ENCODE measurements around the gene BOLA2B.

The BOLA2B gene

GRCh38 chr16:30166202-30166902 is 27.1 kb downstream of the BOLA2B start:
- TF ChIP-seq, protein P1, sequence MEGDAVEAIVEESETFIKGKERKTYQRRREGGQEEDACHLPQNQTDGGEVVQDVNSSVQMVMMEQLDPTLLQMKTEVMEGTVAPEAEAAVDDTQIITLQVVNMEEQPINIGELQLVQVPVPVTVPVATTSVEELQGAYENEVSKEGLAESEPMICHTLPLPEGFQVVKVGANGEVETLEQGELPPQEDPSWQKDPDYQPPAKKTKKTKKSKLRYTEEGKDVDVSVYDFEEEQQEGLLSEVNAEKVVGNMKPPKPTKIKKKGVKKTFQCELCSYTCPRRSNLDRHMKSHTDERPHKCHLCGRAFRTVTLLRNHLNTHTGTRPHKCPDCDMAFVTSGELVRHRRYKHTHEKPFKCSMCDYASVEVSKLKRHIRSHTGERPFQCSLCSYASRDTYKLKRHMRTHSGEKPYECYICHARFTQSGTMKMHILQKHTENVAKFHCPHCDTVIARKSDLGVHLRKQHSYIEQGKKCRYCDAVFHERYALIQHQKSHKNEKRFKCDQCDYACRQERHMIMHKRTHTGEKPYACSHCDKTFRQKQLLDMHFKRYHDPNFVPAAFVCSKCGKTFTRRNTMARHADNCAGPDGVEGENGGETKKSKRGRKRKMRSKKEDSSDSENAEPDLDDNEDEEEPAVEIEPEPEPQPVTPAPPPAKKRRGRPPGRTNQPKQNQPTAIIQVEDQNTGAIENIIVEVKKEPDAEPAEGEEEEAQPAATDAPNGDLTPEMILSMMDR (IDR thresholded peaks at IDR 0.05; ENCODE audit: insufficient read depth, low read depth, low read length, missing control alignments): no peak
- H3K4me3 ChIP-seq (ENCODE audit: low read length): no peak overlapping the region
- no peak for DNase-seq (ENCODE audit: low read depth)

GRCh38 chr16:30163538-30163937 is 29.9 kb downstream of the BOLA2B start:
- TF ChIP-seq, protein P1 (IDR thresholded peaks at IDR 0.05; ENCODE audit: insufficient read depth, low read depth, low read length, missing control alignments): no peak
- DNase-seq (ENCODE audit: low read depth): no peak
- no peak overlapping the region for H3K4me3 ChIP-seq (ENCODE audit: low read length)

- TF ChIP-seq, protein P1 (IDR thresholded peaks at IDR 0.05; ENCODE audit: insufficient read depth, low read depth, low read length, missing control alignments): no peak
- DNase-seq (ENCODE audit: low read depth): no peak
Measured at GRCh38 chr16:30157214-30157613, 36.3 kb downstream of the BOLA2B start.

DNA sequence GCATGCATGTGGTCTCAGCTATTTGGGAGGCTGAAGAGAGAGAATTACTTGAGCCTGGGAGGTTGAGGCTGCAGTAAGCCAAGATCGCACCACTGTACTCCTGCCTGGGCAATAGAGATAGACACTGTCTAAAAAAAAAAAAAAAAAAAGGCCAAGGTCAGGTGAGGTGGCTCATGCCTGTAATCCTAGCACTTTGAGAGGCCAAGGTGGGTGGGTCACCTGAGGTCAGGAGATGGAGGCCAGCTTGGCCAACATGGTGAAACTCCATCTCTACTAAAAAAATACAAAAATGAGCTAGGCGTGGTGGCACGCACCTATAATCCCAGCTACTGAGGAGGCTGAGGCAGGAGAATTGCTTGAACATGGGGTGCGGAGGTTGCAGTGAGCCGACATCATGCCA is 38.3 kb downstream of the BOLA2B start:
- TF ChIP-seq, protein P1 (IDR thresholded peaks at IDR 0.05; ENCODE audit: insufficient read depth, low read depth, low read length, missing control alignments): no peak
- no peak for DNase-seq (ENCODE audit: low read depth)
- no peak overlapping the region for H3K4me3 ChIP-seq (ENCODE audit: low read length)

More at GRCh38 chr16:30157214-30157613, 36.3 kb downstream of the BOLA2B start:
- no peak overlapping the region for H3K4me3 ChIP-seq (ENCODE audit: low read length)

DNA sequence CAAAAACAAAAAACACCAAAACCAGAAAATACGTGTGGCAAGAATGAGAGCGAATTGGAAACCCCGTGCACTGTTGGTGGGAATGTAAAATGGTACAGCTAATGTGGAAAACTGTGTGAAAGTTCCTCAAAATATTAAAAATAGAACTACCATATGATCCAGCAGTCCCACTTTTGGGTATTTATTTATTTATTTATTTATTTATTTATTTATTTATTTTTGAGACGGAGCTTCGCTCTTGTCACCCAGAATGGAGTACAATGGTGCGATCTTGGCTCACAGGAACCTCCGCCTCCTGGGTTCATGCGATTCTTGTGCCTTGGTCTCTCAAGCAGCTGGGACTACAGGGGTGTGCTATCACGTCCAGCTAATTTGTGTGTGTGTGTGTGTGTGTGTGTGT is 40.9 kb downstream of the BOLA2B start:
- no peak overlapping the region for H3K4me3 ChIP-seq (ENCODE audit: low read length)
- no peak for DNase-seq (ENCODE audit: low read depth)
- TF ChIP-seq, protein P1 (IDR thresholded peaks at IDR 0.05; ENCODE audit: insufficient read depth, low read depth, low read length, missing control alignments): no peak

- TF ChIP-seq, protein P1 (IDR thresholded peaks at IDR 0.05; ENCODE audit: insufficient read depth, low read depth, low read length, missing control alignments): no peak
- no peak overlapping the region for H3K4me3 ChIP-seq (ENCODE audit: low read length)
- DNase-seq (ENCODE audit: low read depth): no peak
Measured at GRCh38 chr16:30151091-30151490, 42.4 kb downstream of the BOLA2B start.
